K562 (cell line): ENCODE data around the gene BANF2. TPM values are rescaled to one million over a fixed set of nuclear protein-coding genes. Genes with fewer than 3 reads are reported as not detected.

ENCODE experiments used
- ATAC-seq: fragments of 200-7000 bp; cut with Tn5 transposase; 3 replicates; pipeline ENCODE4 v1.9.1; 2020; ENCODE audit warnings: moderate library complexity
- BruUV-seq: library from RNA; stranded (reverse); fragments of 400-500 nt; replicated peaks from 2 replicates; lab custom pipeline; 2021; lab: Mats Ljungman, UMichigan
- CTCF ChIA-PET: fragments of 300-600 bp; formaldehyde crosslinking; extraction: SDS; loops from one replicate; lab custom pipeline; 2021; ENCODE audit warnings: low intra/inter-chr PET ratio; lab: Yijun Ruan, JAX
- POLR2A ChIA-PET: fragments of 300-600, 350-650 bp; sonication (Branson Sonifier 250); formaldehyde crosslinking; extraction: SDS; loops from one replicate; lab custom pipeline; 2021; ENCODE audit warnings: antibody characterized with exemption, inconsistent platforms; lab: Yijun Ruan, JAX
- DNase-seq, 4 experiments: peaks; one replicate each; pipeline versions ENCODE4 v3.0.0 to v3.0.0-alpha.2; 2011 to 2018; ENCODE audit warnings: low spot score in 3 of 4, mixed read lengths in 3 of 4; ENCODE audit errors: extremely low read depth in 1 of 4
- FAIRE-seq: peaks from 2 replicates; lab custom pipeline; 2011; peaks lifted over from hg19 to GRCh38; lab: Jason Lieb, UNC
- H2AFZ ChIP-seq: 2 replicates; pipeline ENCODE4 v1.6.0; 2011; ENCODE audit warnings: low read depth, low read length, control low read depth, inconsistent platforms
- H3K27ac ChIP-seq: fragments of 200-600 bp; 3 replicates; pipeline ENCODE4 v1.8.0; 2011; ENCODE audit warnings: low read depth, mild to moderate bottlenecking, control low read depth, inconsistent platforms, low read length, moderate library complexity, mixed read lengths; ENCODE audit errors: extremely low read depth
- H3K27me3 ChIP-seq, 2 experiments: fragments of 300-600 bp in 1 of 2; 2 replicates in 1 of 2; 3 replicates in 1 of 2; pipeline versions ENCODE4 v1.6.0 to v1.8.0; 2011; ENCODE audit warnings: inconsistent platforms in 2 of 2, low read length in 2 of 2, mild to moderate bottlenecking in 1 of 2, mixed read lengths in 1 of 2, moderate library complexity in 1 of 2; ENCODE audit not compliant: control insufficient read depth in 2 of 2, insufficient read depth in 2 of 2
- H3K36me3 ChIP-seq: fragments of 300-600 bp; 3 replicates; pipeline ENCODE4 v1.8.0; 2011; ENCODE audit warnings: mild to moderate bottlenecking, low read length, inconsistent platforms; ENCODE audit not compliant: control insufficient read depth, insufficient read depth
- H3K4me1 ChIP-seq, 2 experiments: fragments of 200-600 bp in 1 of 2; replicated peaks in 1 of 2; 2 replicates in 1 of 2; 3 replicates in 1 of 2; pipeline versions ENCODE4 v1.5.1 to v1.8.0; 2011; ENCODE audit warnings: inconsistent platforms in 2 of 2, low read length in 2 of 2, mild to moderate bottlenecking in 1 of 2, mixed read lengths in 1 of 2, moderate library complexity in 1 of 2; ENCODE audit not compliant: control insufficient read depth in 2 of 2, insufficient read depth in 2 of 2
- H3K4me2 ChIP-seq: 2 replicates; pipeline ENCODE4 v1.6.1; 2011; ENCODE audit warnings: low read length, control low read depth, inconsistent platforms, mixed read lengths; ENCODE audit not compliant: insufficient read depth
- H3K4me3 ChIP-seq: fragments of 200-600 bp; sonication (generic), shearing (Covaris generic); 2 replicates; pipeline ENCODE4 v1.5.1; 2016; ENCODE audit warnings: control low read depth, inconsistent platforms
- H3K79me2 ChIP-seq: fragments of 200-600 bp; 3 replicates; pipeline ENCODE4 v1.8.0; 2011; ENCODE audit warnings: low read length, inconsistent platforms; ENCODE audit not compliant: control insufficient read depth, insufficient read depth
- H3K9ac ChIP-seq, 2 experiments: 2 replicates each; pipeline versions ENCODE4 v1.6.0 to v1.6.1; 2011; ENCODE audit warnings: low read depth in 2 of 2, low read length in 2 of 2, control low read depth in 1 of 2, inconsistent platforms in 1 of 2, mild to moderate bottlenecking in 1 of 2, mixed read lengths in 1 of 2; ENCODE audit not compliant: insufficient read depth in 1 of 2
- H3K9me1 ChIP-seq: one replicate; pipeline ENCODE4 v1.6.0; 2011; ENCODE audit warnings: inconsistent platforms, mild to moderate bottlenecking, low read length, moderate library complexity; ENCODE audit not compliant: control insufficient read depth, insufficient read depth
- H3K9me3 ChIP-seq: replicated peaks from 2 replicates; pipeline ENCODE4 v1.5.1; 2011; ENCODE audit warnings: low read depth, low read length, inconsistent platforms; ENCODE audit not compliant: control insufficient read depth, insufficient read depth
- H4K20me1 ChIP-seq: replicated peaks from 2 replicates; pipeline ENCODE4 v1.6.1; 2011; ENCODE audit warnings: low read length, inconsistent platforms, mixed read lengths; ENCODE audit not compliant: control insufficient read depth, insufficient read depth
- ATF6 ChIP-seq: sonication (generic); formaldehyde crosslinking; IDR thresholded peaks from 2 replicates; pipeline ENCODE4 v1.4.0; 2020; ENCODE audit warnings: mild to moderate bottlenecking, missing genetic modification reagents
- DACH1 ChIP-seq: fragments of 450-650 bp; IDR thresholded peaks from 2 replicates; pipeline ENCODE4 v1.6.1; 2018; ENCODE audit not compliant: partially characterized antibody
- E2F5 ChIP-seq: sonication (generic); formaldehyde crosslinking; IDR thresholded peaks from 2 replicates; pipeline ENCODE4 v1.8.0; 2022; ENCODE audit warnings: mild to moderate bottlenecking, missing genetic modification reagents
- FOS ChIP-seq: IDR thresholded peaks from 3 replicates; pipeline ENCODE4 v1.6.1; 2011; ENCODE audit not compliant: insufficient read length; ENCODE audit errors: extremely low read depth
- HDAC3 ChIP-seq: fragments of 450-650 bp; IDR thresholded peaks from 2 replicates; pipeline ENCODE4 v1.6.1; 2018; ENCODE audit warnings: borderline replicate concordance, mild to moderate bottlenecking, moderate library complexity; ENCODE audit not compliant: partially characterized antibody
- NR4A1 ChIP-seq, 2 experiments: fragments of 250-450 bp in 1 of 2; fragments of 450-650 bp in 1 of 2; sonication (Bioruptor Pico) in 1 of 2; IDR thresholded peaks; 2 replicates each; pipeline versions ENCODE4 v1.4.0 to v1.6.1; 2016 to 2020; ENCODE audit warnings: mild to moderate bottlenecking in 2 of 2, missing compliant biosample characterization in 1 of 2, missing genetic modification characterization in 1 of 2, moderate library complexity in 1 of 2
- POLR2A ChIP-seq: fragments of 450-650 bp; conservative IDR thresholded peaks from 2 replicates; pipeline ENCODE4 v1.6.1; 2016
- SIX5 ChIP-seq, 2 experiments: IDR thresholded peaks; 2 replicates each; pipeline ENCODE4 v1.6.1; 2011; ENCODE audit warnings: low read length in 2 of 2, borderline replicate concordance in 1 of 2, low read depth in 1 of 2, mild to moderate bottlenecking in 1 of 2, moderate library complexity in 1 of 2; ENCODE audit not compliant: insufficient read depth in 1 of 2
- SRF ChIP-seq, 2 experiments: fragments of 250-450, 450-650 bp in 1 of 2; sonication (Bioruptor Pico) in 1 of 2; sonication (generic) in 1 of 2; formaldehyde crosslinking; IDR thresholded peaks; 2 replicates each; pipeline versions ENCODE4 v1.5.0 to v1.5.1; 2020 to 2022; ENCODE audit warnings: mild to moderate bottlenecking in 1 of 2, missing genetic modification reagents in 1 of 2
- TBP ChIP-seq: optimal IDR thresholded peaks from 2 replicates; pipeline ENCODE3; 2011; ENCODE audit warnings: low read depth, low read length, improper control_type of control experiment
- ZBTB2 ChIP-seq: fragments of 450-650 bp; IDR thresholded peaks from 2 replicates; pipeline ENCODE4 v1.6.1; 2016; ENCODE audit warnings: antibody characterized with exemption
- ZNF121 ChIP-seq: sonication (generic); formaldehyde crosslinking; conservative IDR thresholded peaks from 2 replicates; pipeline ENCODE4 v1.8.0; 2022; ENCODE audit warnings: missing genetic modification reagents
- ZNF431 ChIP-seq: sonication (generic); formaldehyde crosslinking; IDR thresholded peaks from 2 replicates; pipeline ENCODE4 v1.8.0; 2022; ENCODE audit warnings: mild to moderate bottlenecking, missing genetic modification reagents
- ZNF644 ChIP-seq: fragments of 200-800 bp; sonication (Bioruptor generic); IDR thresholded peaks from 2 replicates; pipeline ENCODE4 v1.6.1; 2016; ENCODE audit warnings: low read depth, missing genetic modification characterization, missing compliant biosample characterization
- ZNF766 ChIP-seq: fragments of 200-800 bp; sonication (Bioruptor generic); conservative IDR thresholded peaks from 2 replicates; pipeline ENCODE4 v1.6.1; 2016; ENCODE audit warnings: missing genetic modification characterization, missing compliant biosample characterization
- WGBS: fragments of 100-300 bp; shearing (Covaris generic); methylation state at CpG from one replicate; pipeline ENCODE4 v1.1.6; 2016; ENCODE audit warnings: low coverage, mixed read lengths; ENCODE audit not compliant: insufficient coverage; ENCODE audit errors: missing lambda C conversion rate; 5-methylcytosine and 5-hydroxymethylcytosine counted together
- in situ Hi-C: fragments of 300-500 bp; cut with MboI; formaldehyde crosslinking; loops from 4 replicates; pipeline ENCODE4 v1.15.0; 2018; ENCODE audit warnings: inconsistent platforms, mixed read lengths
- intact Hi-C: fragments of 100-400 bp; cut with micrococcal nuclease; formaldehyde crosslinking; loops from 2 replicates; pipeline ENCODE4 v1.14.2; 2022
- polyA plus RNA-seq, 8 experiments: library from polyadenylated mRNA; depleted of rRNA in 4 of 8; stranded (reverse) in 5 of 8; unstranded in 3 of 8; fragments of >200 nt; fragmentation: Nextera tagmentation in 2 of 8; fragmentation: Illumina TruSeq in 1 of 8; extraction: Ambion mirVana in 2 of 8; extraction: Trizol in 1 of 8; gene quantifications; 2 replicates each; pipeline versions ENCODE4 v1.2.1 to v1.2.3, GENCODE V29; 2011 to 2014; ENCODE audit warnings: inconsistent platforms in 1 of 8, missing spikeins in 1 of 8
- total RNA-seq, 7 experiments: library from RNA; depleted of rRNA in 6 of 7; stranded (reverse); fragments of >200 nt in 6 of 7; fragmentation: Illumina TruSeq in 2 of 7; extraction: Trizol in 2 of 7; gene quantifications; 2 replicates each; pipeline versions ENCODE4 v1.2.1 to v1.2.3, GENCODE V29; 2011 to 2021; ENCODE audit warnings: low replicate concordance in 1 of 7

BANF2 gene
- total and polyA plus RNA-seq, 9 of the 15 experiments (the other 6 are each of a cell fraction or from before 2014, with no cell fraction given), result not detected

- in situ Hi-C loops, result no loop called here
Measured at GRCh38 chr20:17742731-17743130, 43.0 kb downstream of the BANF2 start.

More at GRCh38 chr20:17742731-17743130, 43.0 kb downstream of the BANF2 start:
- TF ChIP-seq ZNF766 (CRISPR knock-in tag), result no peak
- TF ChIP-seq POLR2A, result no peak
- TF ChIP-seq FOS, result no peak
- TF ChIP-seq HDAC3, result no peak
- no peak for TF ChIP-seq SIX5 (IDR thresholded peaks at IDR 0.05; ENCODE audit: borderline replicate concordance in 1 of 2, insufficient read depth in 1 of 2, low read depth in 1 of 2, low read length in 2 of 2)
- no peak for TF ChIP-seq ZNF644 (tag)
- no peak for TF ChIP-seq DACH1
- TF ChIP-seq SRF (CRISPR knock-in tag; IDR thresholded peaks at IDR 0.05), result no peak
- TF ChIP-seq ZNF121, result no peak
- no peak for TF ChIP-seq ZBTB2
- TF ChIP-seq E2F5 (CRISPR knock-in tag), result no peak
- TF ChIP-seq TBP, result no peak
- no peak for TF ChIP-seq ZNF431 (CRISPR knock-in tag)
- TF ChIP-seq NR4A1 (CRISPR knock-in tag; IDR thresholded peaks at IDR 0.05), result no peak
- TF ChIP-seq NR4A1 (tag; IDR thresholded peaks at IDR 0.05), result no peak
- TF ChIP-seq ATF6 (CRISPR knock-in tag), result no peak
- TF ChIP-seq, all 486 proteins: peak for 0
- no peak for ATAC-seq
- H3K79me2 ChIP-seq, result no peaks in the 10 kb centered on the region
- no peaks in the 10 kb centered on the region for H3K9me3 ChIP-seq
- ChIA-PET POLR2A (interaction anchor here (1.0 kb wide), 1 partner anchor 94 kb away, joined by 3 read pairs; no protein-coding TSS in a partner anchor), CTCF (no interaction called here)
- no peak for DNase-seq
- no peaks in the 10 kb centered on the region for H3K36me3 ChIP-seq
- H3K27me3 ChIP-seq, result peaks cover 0 to 2% of the 10 kb centered on the region in 2 experiments; a peak in 3 of 5 replicates
- intact Hi-C loops, result no loop called here
- no peak overlapping the region for H3K9ac ChIP-seq
- H3K4me3 ChIP-seq, result no peak overlapping the region
- H3K4me2 ChIP-seq, result no peak overlapping the region
- H2AFZ ChIP-seq, result no peak overlapping the region
- no TSS peak for BruUV-seq
- no peaks in the 10 kb centered on the region; a peak in 1 of 5 replicates for H3K4me1 ChIP-seq
- FAIRE-seq, result no peak
- H4K20me1 ChIP-seq, result no peaks in the 10 kb centered on the region
- no peaks in the 10 kb centered on the region for H3K9me1 ChIP-seq
- 0% methylated on average over 3 of the region's 4 CpGs for WGBS
- H3K27ac ChIP-seq, result no peak overlapping the region
